BE2C (cell line): ENCODE data around the gene KDM6A.
"Not testable (repeated sequence)": the region's sequence is repeated elsewhere in the genome, so short reads cannot be mapped to it uniquely, and the experiment has no call there.

Source experiments
- DNase-seq: peaks from one replicate; pipeline ENCODE4 v3.0.0-alpha.2; 2020
- H3K27me3 ChIP-seq: fragments of 250-450 bp; sonication (Bioruptor Pico); 2 replicates; pipeline ENCODE4 v1.5.1; 2020; ENCODE audit warnings: mild to moderate bottlenecking
- H3K36me3 ChIP-seq: fragments of 250-450 bp; sonication (Bioruptor Pico); 2 replicates; pipeline ENCODE4 v1.5.1; 2020; ENCODE audit warnings: mild to moderate bottlenecking
- H3K4me1 ChIP-seq: fragments of 250-450 bp; sonication (Bioruptor Pico); 2 replicates; pipeline ENCODE4 v1.5.1; 2020
- H3K4me3 ChIP-seq: 2 replicates; pipeline ENCODE4 v1.5.1; 2011; ENCODE audit warnings: low read depth, low read length
- H3K9me3 ChIP-seq: fragments of 250-450 bp; sonication (Bioruptor Pico); 2 replicates; pipeline ENCODE4 v1.5.1; 2020
- CTCF ChIP-seq: IDR thresholded peaks from 2 replicates; pipeline ENCODE4 v1.5.1; 2012; ENCODE audit warnings: mild to moderate bottlenecking, low read depth, low read length

The KDM6A gene

GRCh38 chrX:44882635-44883034 is 9.6 kb downstream of the KDM6A start:
- Histone ChIP-seq H3K9me3 (no peaks in the 10 kb centered on the region), H3K4me1 (no peaks in the 10 kb centered on the region), H3K36me3 (no peaks in the 10 kb centered on the region), H3K27me3 (no peaks in the 10 kb centered on the region), H3K4me3 (no peak overlapping the region)
- DNase-seq = no peak
- no peak for TF ChIP-seq CTCF

- Histone ChIP-seq H3K4me1 (no peaks in the 10 kb centered on the region), H3K27me3 (no peaks in the 10 kb centered on the region), H3K36me3 (no peaks in the 10 kb centered on the region), H3K4me3 (no peak overlapping the region), H3K9me3 (no peaks in the 10 kb centered on the region)
- no peak for DNase-seq
- no peak for TF ChIP-seq CTCF
Measured at GRCh38 chrX:44884944-44885343, 12.0 kb downstream of the KDM6A start.

- DNase-seq = no peak
- no peaks in the 10 kb centered on the region for H3K9me3 ChIP-seq
- no peak for TF ChIP-seq CTCF
- no peaks in the 10 kb centered on the region for H3K27me3 ChIP-seq
- no peak overlapping the region for H3K4me3 ChIP-seq
- H3K4me1 ChIP-seq = no peaks in the 10 kb centered on the region
- H3K36me3 ChIP-seq = no peaks in the 10 kb centered on the region
Measured at GRCh38 chrX:44889824-44890223, 16.8 kb downstream of the KDM6A start.

- no peak for TF ChIP-seq CTCF
- H3K36me3 ChIP-seq = no peaks in the 10 kb centered on the region
- H3K4me1 ChIP-seq = no peaks in the 10 kb centered on the region
- no peak for DNase-seq
- H3K27me3 ChIP-seq = no peaks in the 10 kb centered on the region
- no peak overlapping the region for H3K4me3 ChIP-seq
- H3K9me3 ChIP-seq = no peaks in the 10 kb centered on the region
Measured at GRCh38 chrX:44890247-44890646, 17.3 kb downstream of the KDM6A start.

GRCh38 chrX:44890687-44891086 is 17.7 kb downstream of the KDM6A start:
- H3K27me3 ChIP-seq, H3K36me3 ChIP-seq, H3K4me1 ChIP-seq, DNase-seq, H3K4me3 ChIP-seq, H3K9me3 ChIP-seq: not testable (repeated sequence)

- TF ChIP-seq CTCF = no peak
- Histone ChIP-seq H3K27me3 (no peaks in the 10 kb centered on the region), H3K36me3 (no peaks in the 10 kb centered on the region), H3K4me1 (no peaks in the 10 kb centered on the region), H3K9me3 (no peaks in the 10 kb centered on the region), H3K4me3 (no peak overlapping the region)
- DNase-seq = no peak
Measured at GRCh38 chrX:44891642-44892041, 18.7 kb downstream of the KDM6A start.

GRCh38 chrX:44896876-44897186 is 23.8 kb downstream of the KDM6A start:
- Histone ChIP-seq H3K9me3 (no peaks in the 10 kb centered on the region), H3K4me3 (no peak overlapping the region), H3K36me3 (no peaks in the 10 kb centered on the region), H3K4me1 (no peaks in the 10 kb centered on the region), H3K27me3 (no peaks in the 10 kb centered on the region)
- DNase-seq = no peak
- TF ChIP-seq CTCF = no peak
